KOPT-K1 (cell line): Measurements from ENCODE around the gene ACP4.
"Not testable (repeated sequence)": the region's sequence is repeated elsewhere in the genome, so short reads cannot be mapped to it uniquely, and the experiment has no call there.

ENCODE experiments used
- H3K27ac ChIP-seq: fragments of 200-600 bp; sonication (generic); 2 replicates; pipeline ENCODE4 v1.5.1; 2016; ENCODE audit warnings: antibody characterized with exemption, mild to moderate bottlenecking, low read depth, low read length; ENCODE audit not compliant: poor library complexity, severe bottlenecking
- H3K36me3 ChIP-seq: fragments of 200-600 bp; sonication (generic); 2 replicates; pipeline ENCODE4 v1.5.1; 2017; ENCODE audit warnings: antibody characterized with exemption, mild to moderate bottlenecking, low read length, moderate library complexity; ENCODE audit not compliant: insufficient read depth
- H3K9me3 ChIP-seq: fragments of 200-600 bp; sonication (generic); 2 replicates; pipeline ENCODE4 v1.5.1; 2017; ENCODE audit warnings: antibody characterized with exemption, low read length, mild to moderate bottlenecking; ENCODE audit not compliant: insufficient read depth, poor library complexity, severe bottlenecking

The ACP4 gene

DNA sequence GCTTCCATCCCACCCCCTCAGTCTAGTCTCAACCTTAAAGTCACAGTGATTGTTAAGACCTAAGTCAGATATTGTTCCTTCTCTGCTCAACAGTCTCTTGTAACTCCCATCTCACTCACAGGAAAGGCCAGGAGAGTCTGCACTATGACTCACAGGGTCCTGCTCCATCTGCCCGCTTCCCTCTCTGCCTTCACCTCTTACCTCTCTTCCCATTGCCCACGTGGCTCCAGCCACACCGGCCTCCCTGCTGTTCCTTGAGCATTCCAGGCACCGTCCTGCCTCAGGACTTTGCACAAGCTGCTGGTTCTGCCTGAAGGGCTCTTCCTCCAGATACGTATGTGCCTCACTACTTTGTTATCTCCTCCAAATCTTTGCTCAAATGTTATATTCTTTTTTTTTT is 23.0 kb upstream of the ACP4 start:
- not testable (repeated sequence) for H3K9me3 ChIP-seq, H3K36me3 ChIP-seq, H3K27ac ChIP-seq

DNA sequence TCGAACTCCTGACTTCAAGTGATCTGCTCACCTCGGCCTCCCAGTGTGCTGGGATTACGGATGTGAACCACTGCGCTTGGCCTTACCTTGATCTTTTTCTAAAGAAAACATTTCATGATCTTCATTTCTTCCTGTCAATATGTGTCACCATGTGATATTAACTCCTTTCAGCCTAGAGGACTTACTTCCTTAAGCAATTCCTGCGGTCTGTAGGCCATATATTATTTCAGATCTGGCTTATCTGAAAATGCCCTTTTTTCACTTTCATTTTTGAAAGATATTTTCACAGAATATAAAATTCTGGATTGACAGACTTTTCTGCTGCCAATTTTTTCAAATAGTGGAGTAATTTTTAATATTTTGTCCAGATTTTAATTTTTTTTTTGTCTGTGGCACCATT is 21.9 kb upstream of the ACP4 start:
- Histone ChIP-seq H3K27ac (no peak overlapping the region), H3K36me3 (no peaks in the 10 kb centered on the region), H3K9me3 (no peaks in the 10 kb centered on the region)

DNA sequence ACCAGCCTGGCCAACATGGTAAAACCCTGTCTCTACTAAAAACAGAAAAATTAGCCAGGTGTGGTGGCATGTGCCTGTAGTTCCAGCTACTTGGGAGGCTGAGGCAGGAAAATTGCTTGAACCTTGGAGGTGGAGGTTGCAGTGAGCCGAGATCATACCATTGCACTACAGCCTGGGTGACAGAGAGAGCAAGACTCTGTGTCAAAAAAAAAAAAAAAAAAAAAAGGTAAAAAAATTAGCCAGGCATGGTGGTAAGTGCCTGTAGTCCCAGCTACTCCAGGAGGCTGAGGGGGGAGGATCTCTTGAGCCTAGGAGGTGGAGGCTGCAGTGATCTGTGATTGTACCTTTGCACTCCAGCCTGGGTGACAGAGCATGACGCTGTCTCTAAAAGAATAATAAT is 20.1 kb upstream of the ACP4 start, which contains the start of gene GPR32:
TSS of gene GPR32 (plus strand) at position 301 of the 400 bp plus-strand sequence. CDS start 137 bp downstream, outside the sequence.
- H3K36me3 ChIP-seq, H3K9me3 ChIP-seq, H3K27ac ChIP-seq: not testable (repeated sequence)

DNA sequence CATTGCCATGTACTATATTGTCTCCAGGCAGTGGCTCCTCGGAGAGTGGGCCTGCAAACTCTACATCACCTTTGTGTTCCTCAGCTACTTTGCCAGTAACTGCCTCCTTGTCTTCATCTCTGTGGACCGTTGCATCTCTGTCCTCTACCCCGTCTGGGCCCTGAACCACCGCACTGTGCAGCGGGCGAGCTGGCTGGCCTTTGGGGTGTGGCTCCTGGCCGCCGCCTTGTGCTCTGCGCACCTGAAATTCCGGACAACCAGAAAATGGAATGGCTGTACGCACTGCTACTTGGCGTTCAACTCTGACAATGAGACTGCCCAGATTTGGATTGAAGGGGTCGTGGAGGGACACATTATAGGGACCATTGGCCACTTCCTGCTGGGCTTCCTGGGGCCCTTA is 19.3 kb upstream of the ACP4 start:
- Histone ChIP-seq H3K27ac (no peak overlapping the region), H3K36me3 (no peaks in the 10 kb centered on the region), H3K9me3 (no peaks in the 10 kb centered on the region)

DNA sequence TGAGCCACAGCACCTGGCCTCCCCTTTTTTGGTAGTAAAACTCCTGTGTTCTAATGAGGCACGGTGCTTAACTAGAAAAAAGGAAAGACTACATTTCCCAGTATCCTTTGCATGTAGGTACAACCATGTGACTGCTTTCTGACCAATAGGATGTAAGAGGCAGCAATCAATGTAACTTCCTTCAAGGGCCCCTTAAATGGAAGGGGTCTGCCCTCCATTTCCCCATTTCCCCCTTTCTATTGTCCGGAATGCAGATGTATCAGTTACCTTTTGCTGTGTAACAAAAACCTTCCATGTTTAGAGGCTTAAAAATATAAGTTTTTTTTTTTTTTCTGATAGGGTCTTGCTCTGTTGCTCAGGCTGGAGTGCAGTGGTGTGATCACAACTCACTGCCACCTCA is 17.7 kb upstream of the ACP4 start:
- no peaks in the 10 kb centered on the region for H3K36me3 ChIP-seq
- H3K27ac ChIP-seq, result no peak overlapping the region
- no peaks in the 10 kb centered on the region for H3K9me3 ChIP-seq

DNA sequence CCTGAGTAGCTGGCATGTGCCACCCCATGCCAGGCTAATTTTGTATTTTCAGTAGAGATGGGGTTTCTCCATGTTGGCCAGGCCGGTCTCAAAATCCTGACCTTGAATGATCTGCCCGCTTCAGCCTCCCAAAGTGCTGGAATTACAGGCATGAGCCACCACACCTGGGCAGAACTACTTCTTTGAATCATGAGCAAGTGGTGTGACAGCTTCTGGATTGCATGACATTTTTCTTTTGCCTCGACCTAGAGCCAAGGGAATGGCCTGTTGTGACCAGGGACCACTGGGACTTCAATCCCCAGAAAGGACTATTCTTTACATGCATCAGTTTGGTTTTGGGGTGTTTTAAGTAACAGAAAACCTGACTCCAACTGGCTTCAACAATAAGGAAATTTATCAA is 17.3 kb upstream of the ACP4 start:
- H3K9me3 ChIP-seq, H3K36me3 ChIP-seq, H3K27ac ChIP-seq: not testable (repeated sequence)

DNA sequence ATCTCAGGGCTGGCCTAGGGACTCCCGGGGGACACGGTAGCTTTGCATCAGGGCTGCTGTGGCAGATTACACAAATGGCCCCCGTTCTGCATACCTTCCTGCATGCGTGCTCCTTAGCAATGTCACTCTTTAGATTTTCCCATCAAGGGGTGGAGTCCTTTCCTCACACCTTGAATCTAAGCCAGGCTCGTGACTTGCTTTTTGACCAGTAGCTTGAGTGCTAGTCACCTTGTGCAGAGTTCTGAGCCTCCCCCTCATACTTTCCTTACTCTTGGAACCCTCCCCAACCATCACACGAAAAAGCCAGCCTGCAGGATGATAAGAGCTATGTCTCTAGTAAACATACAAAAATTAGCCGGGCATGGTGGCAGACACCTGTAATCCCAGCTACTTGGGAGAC is 16.8 kb upstream of the ACP4 start:
- not testable (repeated sequence) for H3K36me3 ChIP-seq, H3K27ac ChIP-seq

DNA sequence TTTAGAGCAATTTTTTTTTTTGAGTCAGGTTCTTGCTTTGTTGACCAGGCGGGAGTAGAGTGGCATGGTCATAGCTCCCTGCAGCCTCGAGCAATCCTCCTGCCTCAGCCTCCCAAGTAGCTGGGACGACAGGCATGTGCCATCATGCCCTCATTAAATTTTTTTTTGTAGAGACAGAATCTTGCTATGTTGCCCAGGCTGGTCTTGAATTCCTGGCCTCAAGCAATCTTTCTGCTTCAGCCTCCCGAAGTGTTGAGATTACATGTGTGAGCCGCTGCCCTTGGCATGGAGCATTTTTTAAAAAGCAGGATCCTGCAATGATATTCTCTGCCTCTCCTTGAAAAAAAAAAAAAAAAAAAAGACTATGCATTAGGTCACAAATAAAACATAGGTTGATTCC is 14.1 kb upstream of the ACP4 start:
- Histone ChIP-seq H3K27ac (no peak overlapping the region), H3K9me3 (no peaks in the 10 kb centered on the region), H3K36me3 (no peaks in the 10 kb centered on the region)

More for the DNA sequence above, 16.8 kb upstream of the ACP4 start:
- H3K9me3 ChIP-seq, result not testable (repeated sequence)

DNA sequence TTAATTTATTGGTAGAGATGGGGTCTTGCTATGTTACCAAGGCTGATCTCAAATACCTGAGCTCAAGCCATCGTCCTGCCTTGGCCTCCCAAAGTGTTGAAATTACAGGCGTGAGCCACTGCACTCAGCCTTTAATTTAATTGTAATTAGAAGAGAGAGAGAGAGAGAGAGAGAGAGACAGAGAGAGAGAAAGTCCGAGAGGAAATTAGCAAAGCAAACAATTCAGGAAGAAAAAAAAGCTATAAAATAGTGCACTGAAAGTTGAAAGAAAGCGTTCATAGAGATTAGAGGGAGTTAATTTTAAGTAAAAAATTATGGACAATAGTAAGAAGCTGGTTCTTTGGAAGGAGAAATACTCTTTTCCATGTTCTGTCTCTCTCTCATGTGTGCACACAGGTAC is 13.0 kb upstream of the ACP4 start:
- H3K36me3 ChIP-seq, result no peaks in the 10 kb centered on the region
- no peak overlapping the region for H3K27ac ChIP-seq
- no peaks in the 10 kb centered on the region for H3K9me3 ChIP-seq

DNA sequence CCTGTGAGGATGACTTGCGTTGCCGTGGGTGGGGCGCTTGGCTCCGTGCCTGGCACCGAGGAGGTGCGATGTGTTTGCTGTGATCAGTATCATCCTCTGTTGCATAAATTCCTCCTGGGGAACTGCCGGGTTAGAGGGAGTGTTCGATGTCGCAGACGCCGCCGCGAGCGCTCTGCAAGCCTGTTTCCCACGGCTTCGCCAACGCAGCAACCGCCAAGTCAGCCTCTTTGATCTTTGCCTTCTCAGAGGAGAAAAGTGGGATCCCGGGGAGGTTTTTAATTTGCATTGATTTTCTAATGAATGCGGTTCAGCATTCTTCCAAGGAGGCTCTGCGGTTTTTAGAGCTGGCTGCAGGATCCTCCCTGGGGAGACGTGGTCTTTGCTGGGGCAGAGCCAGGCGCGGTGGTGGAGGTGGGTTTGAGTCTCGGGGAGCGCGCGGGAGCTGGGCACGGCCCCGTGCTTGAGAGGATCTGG is 12.3 kb upstream of the ACP4 start:
- no peaks in the 10 kb centered on the region for H3K36me3 ChIP-seq
- H3K27ac ChIP-seq, result no peak overlapping the region
- H3K9me3 ChIP-seq, result no peaks in the 10 kb centered on the region

DNA sequence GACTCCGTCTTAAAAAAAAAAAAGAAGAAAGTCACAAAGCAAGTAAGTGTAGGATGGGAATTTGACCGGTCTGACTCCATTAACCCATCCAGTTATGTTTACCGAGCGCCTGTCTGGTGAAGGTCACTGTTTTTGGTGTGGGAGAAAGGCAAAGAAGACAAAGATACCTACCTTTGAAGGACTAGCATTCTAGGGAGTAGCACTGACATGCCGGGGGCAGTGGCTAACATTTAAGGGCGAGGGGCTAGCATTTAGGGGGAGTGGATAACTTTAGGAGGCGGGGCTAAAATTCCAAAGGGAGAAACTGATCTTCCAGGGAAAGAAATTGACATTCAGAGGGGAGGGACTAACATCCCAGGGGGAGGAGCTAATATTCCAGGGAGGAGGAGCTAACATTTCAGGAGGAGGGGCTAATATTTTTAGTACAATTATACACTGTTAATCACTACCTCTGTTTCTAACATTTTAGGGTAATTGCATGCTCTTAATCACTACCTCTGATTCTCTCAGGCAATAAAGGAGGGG is 11.2 kb upstream of the ACP4 start:
- Histone ChIP-seq H3K27ac (no peak overlapping the region), H3K36me3 (no peaks in the 10 kb centered on the region), H3K9me3 (no peaks in the 10 kb centered on the region)

DNA sequence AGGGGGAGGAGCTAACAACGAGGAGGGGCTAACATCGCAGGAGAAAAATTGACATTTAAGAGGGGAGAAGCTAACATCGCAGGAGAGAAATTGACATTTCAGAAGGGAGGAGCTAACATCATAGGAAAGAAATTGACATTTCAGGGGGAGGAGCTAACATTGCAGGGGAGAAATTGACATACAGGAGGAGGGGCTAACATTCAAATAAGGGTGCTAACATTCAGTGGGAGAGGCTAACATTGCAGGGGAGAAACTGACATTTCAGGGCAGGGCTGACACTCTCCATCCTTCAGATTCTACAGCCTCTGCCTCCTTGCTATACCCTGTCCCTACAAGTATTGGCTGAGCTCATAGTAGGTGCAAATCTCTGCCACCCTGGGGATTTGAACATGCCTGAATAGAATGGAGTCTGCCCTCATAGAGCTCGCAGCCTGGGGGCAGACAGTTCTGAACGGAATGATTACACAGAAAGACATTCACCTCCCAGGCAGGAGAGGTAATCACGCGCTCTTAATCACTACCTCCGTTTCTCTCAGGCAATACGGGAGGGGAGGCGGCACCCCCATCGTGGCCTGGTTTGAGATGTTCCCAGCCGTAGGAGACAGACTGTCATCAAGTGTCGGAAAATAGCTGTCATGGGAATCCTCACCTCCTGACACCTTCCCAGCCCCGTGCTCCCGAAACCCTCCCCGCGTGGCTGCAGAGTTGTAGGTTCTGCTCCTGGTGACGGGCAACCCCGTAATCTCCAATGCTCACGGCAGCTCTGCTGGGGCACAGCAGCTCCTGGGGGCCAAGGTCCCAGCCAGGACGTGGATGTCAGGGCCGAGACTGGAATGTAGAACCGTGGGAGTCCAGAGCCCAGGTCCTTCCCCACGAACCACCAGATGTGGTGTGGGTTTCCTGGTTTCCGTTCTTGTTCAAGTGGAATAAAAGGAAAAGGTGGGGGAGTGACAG is 10.4 kb upstream of the ACP4 start:
- Histone ChIP-seq H3K9me3 (no peaks in the 10 kb centered on the region), H3K27ac (no peak overlapping the region), H3K36me3 (no peaks in the 10 kb centered on the region)

DNA sequence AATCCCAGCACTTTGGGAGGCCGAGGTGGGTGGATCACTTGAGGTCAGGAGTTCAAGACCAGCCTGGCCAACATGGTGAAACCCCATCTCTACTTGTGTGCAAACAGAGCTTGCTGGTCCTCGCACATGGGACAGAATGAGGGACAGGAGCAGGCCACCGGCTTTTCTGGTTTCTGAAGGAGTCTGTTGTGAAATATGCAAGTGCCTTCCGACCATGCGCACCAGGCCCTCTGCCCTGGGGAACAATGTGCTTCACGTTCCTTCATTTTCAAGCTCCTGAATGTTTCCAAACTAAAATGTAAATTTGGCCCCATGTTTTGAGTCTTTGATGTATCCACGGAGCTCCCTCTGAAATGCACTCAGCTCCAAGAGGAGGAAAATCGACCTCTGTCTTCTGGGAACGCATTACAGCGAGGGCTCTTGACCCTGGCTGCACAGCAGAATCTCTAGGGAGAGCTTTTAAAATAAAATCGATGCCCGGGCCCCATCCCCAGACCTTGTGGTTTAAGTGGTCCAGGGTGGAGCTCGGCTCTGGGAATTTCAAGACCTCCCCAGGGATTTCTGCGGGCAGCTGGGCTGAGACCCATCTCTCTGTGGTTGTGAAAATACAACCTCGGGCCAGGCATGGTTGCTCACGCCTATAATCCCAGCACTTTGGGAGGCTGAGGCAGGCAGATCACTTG is 9.3 kb upstream of the ACP4 start:
- H3K27ac ChIP-seq, result no peak overlapping the region
- H3K9me3 ChIP-seq, result no peaks in the 10 kb centered on the region
- no peaks in the 10 kb centered on the region for H3K36me3 ChIP-seq

DNA sequence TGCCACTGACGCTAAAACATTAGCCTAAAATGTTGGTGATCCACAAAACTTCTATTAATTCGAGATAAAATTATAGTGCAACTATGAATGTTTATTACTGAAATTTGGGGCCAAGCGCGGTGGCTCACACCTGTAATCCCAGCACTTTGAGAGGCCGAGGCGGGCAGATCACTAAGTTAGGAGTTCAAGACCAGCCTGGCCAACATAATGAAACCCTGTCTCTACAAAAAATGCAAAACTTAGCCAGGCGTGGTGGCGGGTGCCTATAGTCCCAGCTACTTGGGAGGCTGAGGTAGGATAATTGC is 6.4 kb upstream of the ACP4 start:
- not testable (repeated sequence) for H3K27ac ChIP-seq, H3K36me3 ChIP-seq, H3K9me3 ChIP-seq

DNA sequence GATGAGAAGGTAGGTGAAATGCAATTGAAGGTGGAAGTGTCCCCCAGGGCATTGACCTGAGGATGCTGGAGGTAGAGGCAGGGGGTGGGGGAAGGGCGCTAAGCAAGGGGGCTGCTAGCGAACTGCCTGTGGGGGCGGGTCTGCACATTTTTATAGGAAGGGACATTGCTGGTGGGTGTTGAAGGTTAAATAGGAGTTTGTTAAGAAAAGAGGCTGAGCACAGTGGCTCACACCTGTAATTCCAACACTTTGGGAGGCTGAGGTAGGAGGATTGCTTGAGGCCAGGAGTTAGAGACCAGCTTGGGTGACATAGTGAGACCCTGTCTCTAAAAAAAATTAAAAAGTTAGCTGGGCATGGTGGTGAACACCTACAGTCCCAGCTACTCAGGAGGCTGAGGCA is 5.5 kb upstream of the ACP4 start:
- no peaks in the 10 kb centered on the region for H3K9me3 ChIP-seq
- H3K36me3 ChIP-seq, result no peaks in the 10 kb centered on the region
- no peak overlapping the region for H3K27ac ChIP-seq
